C1 segment of cervical spinal cord (tissue), 14 donors: ENCODE measurements around the gene PDE2A.
A peak's percentile ranks its signal among the peaks of the same experiment; 100 is the strongest.

Experiments
- DNase-seq, 14 donors: peaks; one replicate each; lab custom pipeline; 2025; lab: John Stamatoyannopoulos, UW

Gene PDE2A

GRCh38 chr11:72673943-72674828 is at the start of gene PDE2A:
TSS of gene PDE2A (minus strand) at chr11:72674422. CDS start at chr11:72674207, 215 bp downstream.
- no peak for DNase-seq

GRCh38 chr11:72723508-72723907 is 49.3 kb upstream of the PDE2A start:
- DNase-seq, result no peak

GRCh38 chr11:72722050-72722748 is 48.0 kb upstream of the PDE2A start:
- peak in 13 of 14 donors; percentile 50 to 97 (median 81) for DNase-seq

- DNase-seq, result no peak
These were observed 47.4 kb upstream of the PDE2A start for GRCh38 chr11:72721689-72722049.

- DNase-seq, result no peak
These were observed 47.1 kb upstream of the PDE2A start for GRCh38 chr11:72721276-72721675.

- no peak for DNase-seq
These were observed 46.6 kb upstream of the PDE2A start for GRCh38 chr11:72720784-72721183.

- peak in 6 of 14 donors; percentile 22 to 50 (median 32) for DNase-seq
These were observed 45.8 kb upstream of the PDE2A start for GRCh38 chr11:72720047-72720446.

GRCh38 chr11:72719551-72719950 is 45.3 kb upstream of the PDE2A start:
- DNase-seq, result no peak

GRCh38 chr11:72719144-72719543 is 44.9 kb upstream of the PDE2A start:
- DNase-seq, result no peak

GRCh38 chr11:72718101-72718501 is 43.9 kb upstream of the PDE2A start:
- peak in 1 of 14 donors; percentile 38 for DNase-seq

GRCh38 chr11:72716788-72717435 is 42.7 kb upstream of the PDE2A start:
- no peak for DNase-seq

- DNase-seq, result no peak
These were observed 42.1 kb upstream of the PDE2A start for GRCh38 chr11:72716290-72716689.

- DNase-seq, result peak in 1 of 14 donors; percentile 50
These were observed 38.6 kb upstream of the PDE2A start for GRCh38 chr11:72712841-72713240.

GRCh38 chr11:72712168-72712751 is 38.0 kb upstream of the PDE2A start:
- DNase-seq, result peak in 10 of 14 donors; percentile 27 to 78 (median 57)

- no peak for DNase-seq
These were observed 36.9 kb upstream of the PDE2A start for GRCh38 chr11:72711141-72711540.

- DNase-seq, result no peak
These were observed 36.1 kb upstream of the PDE2A start for GRCh38 chr11:72710278-72710677.

- DNase-seq, result no peak
These were observed 35.4 kb upstream of the PDE2A start for GRCh38 chr11:72709478-72710238.

GRCh38 chr11:72707032-72707431 is 32.8 kb upstream of the PDE2A start:
- no peak for DNase-seq

- no peak for DNase-seq
These were observed 32.4 kb upstream of the PDE2A start for GRCh38 chr11:72706579-72706978.

- no peak for DNase-seq
These were observed 31.5 kb upstream of the PDE2A start for GRCh38 chr11:72705442-72706365.
